Panc1 (cell line): ENCODE data around the gene SHROOM3. TPM values are rescaled to one million over a fixed set of nuclear protein-coding genes. Genes with fewer than 3 reads are reported as not detected.

ENCODE experiments used
- ATAC-seq: fragments of 200-7000 bp; cut with Tn5 transposase; 2 replicates; pipeline ENCODE4 v1.9.1; 2020; ENCODE audit warnings: mild to moderate bottlenecking, moderate library complexity
- BruUV-seq: library from RNA; stranded (reverse); fragments of 400-500 nt; replicated peaks from 2 replicates; lab custom pipeline; 2021; lab: Mats Ljungman, UMichigan
- CTCF ChIA-PET: fragments of 300-600 bp; sonication (Branson Sonifier 250); formaldehyde crosslinking; loops from one replicate; lab custom pipeline; 2022; ENCODE audit warnings: antibody characterized with exemption; lab: Charles Lee
- POLR2A ChIA-PET: fragments of 300-600 bp; sonication (Branson Sonifier 250); formaldehyde crosslinking; loops from one replicate; lab custom pipeline; 2022; ENCODE audit warnings: antibody characterized with exemption; lab: Charles Lee
- DNase-seq: peaks from one replicate; pipeline ENCODE4 v3.0.0-alpha.2; 2010; ENCODE audit warnings: low read depth, low spot score
- H3K27ac ChIP-seq: 2 replicates; pipeline ENCODE4 v1.5.1; 2011; ENCODE audit warnings: mild to moderate bottlenecking, low read length, inconsistent platforms
- H3K27me3 ChIP-seq: fragments of 200-500 bp; sonication (Bioruptor generic); 2 replicates; pipeline ENCODE4 v1.6.0; 2014; ENCODE audit warnings: low read length, inconsistent platforms; ENCODE audit not compliant: control insufficient read depth, insufficient read depth
- H3K36me3 ChIP-seq: fragments of 200-500 bp; sonication (Bioruptor generic); 2 replicates; pipeline ENCODE4 v1.5.1; 2014; ENCODE audit warnings: inconsistent platforms, mild to moderate bottlenecking, low read length, moderate library complexity; ENCODE audit not compliant: control insufficient read depth, insufficient read depth
- H3K4me1 ChIP-seq: 2 replicates; pipeline ENCODE4 v1.5.1; 2011; ENCODE audit warnings: inconsistent platforms, mild to moderate bottlenecking, low read length, moderate library complexity; ENCODE audit not compliant: control insufficient read depth, insufficient read depth
- H3K4me3 ChIP-seq, 2 experiments: 2 replicates each; pipeline ENCODE4 v1.5.1; 2011 to 2012; ENCODE audit warnings: low read depth in 2 of 2, low read length in 2 of 2, mild to moderate bottlenecking in 2 of 2, inconsistent platforms in 1 of 2, moderate library complexity in 1 of 2
- H3K9me3 ChIP-seq: fragments of 200-500 bp; sonication (Bioruptor generic); 2 replicates; pipeline ENCODE4 v1.5.1; 2014; ENCODE audit warnings: low read depth, mild to moderate bottlenecking, inconsistent platforms, low read length, moderate library complexity; ENCODE audit not compliant: control insufficient read depth, insufficient read depth
- POLR2AphosphoS5 ChIP-seq: IDR thresholded peaks from 2 replicates; pipeline ENCODE4 v1.6.1; 2012; ENCODE audit warnings: mild to moderate bottlenecking, low read depth, low read length, moderate library complexity
- REST ChIP-seq, 2 experiments: IDR thresholded peaks; 2 replicates each; pipeline ENCODE4 v1.6.1; 2011 to 2012; ENCODE audit warnings: low read depth in 2 of 2, control low read depth in 1 of 2, low read length in 1 of 2, mild to moderate bottlenecking in 1 of 2, moderate library complexity in 1 of 2; ENCODE audit not compliant: insufficient read depth in 1 of 2
- SIN3A ChIP-seq: IDR thresholded peaks from 2 replicates; pipeline ENCODE4 v1.6.1; 2012; ENCODE audit warnings: low read depth, mild to moderate bottlenecking, low read length, moderate library complexity, borderline replicate concordance; ENCODE audit not compliant: insufficient read depth
- TCF7L2 ChIP-seq: IDR thresholded peaks from 2 replicates; pipeline ENCODE4 v1.6.1; 2011; ENCODE audit warnings: mild to moderate bottlenecking, low read depth, low read length, inconsistent platforms
- in situ Hi-C: cut with HindIII; loops from 2 replicates; pipeline ENCODE4 v1.10.0; 2016; ENCODE audit warnings: low sequenced_read_pairs, low pct_unique_long_range_greater_than_20kb
- intact Hi-C: fragments of 100-400 bp; cut with micrococcal nuclease; formaldehyde crosslinking; loops from one replicate; pipeline ENCODE4 v1.10.0; 2022; ENCODE audit not compliant: unreplicated experiment
- total RNA-seq: library from RNA; stranded (reverse); gene quantifications from one replicate; pipeline ENCODE4 v1.2.1, GENCODE V29; 2021; ENCODE audit not compliant: unreplicated experiment
- TF ChIP-seq, protein P1 (sequence below): fragments of 450-650 bp; IDR thresholded peaks from 2 replicates; pipeline ENCODE4 v1.5.1; 2017; ENCODE audit warnings: mild to moderate bottlenecking

The SHROOM3 gene
- total RNA-seq, 1 experiment from 2014 or later = 7.2 TPM

DNA sequence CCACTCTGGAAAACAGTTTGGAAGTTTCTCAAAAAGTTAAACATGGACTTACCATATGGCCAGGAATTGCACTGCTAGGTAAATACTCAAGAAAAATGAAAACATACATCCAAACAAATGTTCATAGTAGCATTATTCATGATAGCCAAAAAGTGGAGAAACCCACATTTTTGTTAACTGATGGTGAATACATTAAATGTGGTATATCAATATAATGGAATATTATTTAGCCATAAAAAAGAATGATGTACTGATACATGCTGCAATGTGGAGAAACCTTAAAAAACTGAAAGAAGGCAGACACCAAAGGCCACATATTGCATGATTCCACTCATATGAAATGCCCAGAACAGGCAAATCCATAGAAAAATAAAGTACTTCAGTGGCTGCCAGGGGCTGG is 79.1 kb downstream of the SHROOM3 start:
- ATAC-seq (no peak), DNase-seq (no peak)
- Histone ChIP-seq H3K36me3 (no peaks in the 10 kb centered on the region), H3K4me3 (no peak overlapping the region), H3K4me1 (no peaks in the 10 kb centered on the region), H3K27me3 (no peaks in the 10 kb centered on the region), H3K9me3 (no peaks in the 10 kb centered on the region), H3K27ac (no peak overlapping the region)
- CTCF ChIA-PET = no interaction called here
- intact Hi-C loops = loop anchor here (5.0 kb wide), 1 partner anchor 528 kb away; no protein-coding TSS in a partner anchor
- POLR2A ChIA-PET = no interaction called here
- TF ChIP-seq TCF7L2 = no peak
- TF ChIP-seq POLR2AphosphoS5 = no peak
- no peak for TF ChIP-seq SIN3A
- TF ChIP-seq, protein P1, sequence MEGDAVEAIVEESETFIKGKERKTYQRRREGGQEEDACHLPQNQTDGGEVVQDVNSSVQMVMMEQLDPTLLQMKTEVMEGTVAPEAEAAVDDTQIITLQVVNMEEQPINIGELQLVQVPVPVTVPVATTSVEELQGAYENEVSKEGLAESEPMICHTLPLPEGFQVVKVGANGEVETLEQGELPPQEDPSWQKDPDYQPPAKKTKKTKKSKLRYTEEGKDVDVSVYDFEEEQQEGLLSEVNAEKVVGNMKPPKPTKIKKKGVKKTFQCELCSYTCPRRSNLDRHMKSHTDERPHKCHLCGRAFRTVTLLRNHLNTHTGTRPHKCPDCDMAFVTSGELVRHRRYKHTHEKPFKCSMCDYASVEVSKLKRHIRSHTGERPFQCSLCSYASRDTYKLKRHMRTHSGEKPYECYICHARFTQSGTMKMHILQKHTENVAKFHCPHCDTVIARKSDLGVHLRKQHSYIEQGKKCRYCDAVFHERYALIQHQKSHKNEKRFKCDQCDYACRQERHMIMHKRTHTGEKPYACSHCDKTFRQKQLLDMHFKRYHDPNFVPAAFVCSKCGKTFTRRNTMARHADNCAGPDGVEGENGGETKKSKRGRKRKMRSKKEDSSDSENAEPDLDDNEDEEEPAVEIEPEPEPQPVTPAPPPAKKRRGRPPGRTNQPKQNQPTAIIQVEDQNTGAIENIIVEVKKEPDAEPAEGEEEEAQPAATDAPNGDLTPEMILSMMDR = no peak
- no peak for TF ChIP-seq REST (IDR thresholded peaks at IDR 0.05; ENCODE audit: insufficient read depth in 1 of 2, low read depth in 2 of 2, low read length in 1 of 2)
- BruUV-seq = no TSS peak
- in situ Hi-C loops = no loop called here

DNA sequence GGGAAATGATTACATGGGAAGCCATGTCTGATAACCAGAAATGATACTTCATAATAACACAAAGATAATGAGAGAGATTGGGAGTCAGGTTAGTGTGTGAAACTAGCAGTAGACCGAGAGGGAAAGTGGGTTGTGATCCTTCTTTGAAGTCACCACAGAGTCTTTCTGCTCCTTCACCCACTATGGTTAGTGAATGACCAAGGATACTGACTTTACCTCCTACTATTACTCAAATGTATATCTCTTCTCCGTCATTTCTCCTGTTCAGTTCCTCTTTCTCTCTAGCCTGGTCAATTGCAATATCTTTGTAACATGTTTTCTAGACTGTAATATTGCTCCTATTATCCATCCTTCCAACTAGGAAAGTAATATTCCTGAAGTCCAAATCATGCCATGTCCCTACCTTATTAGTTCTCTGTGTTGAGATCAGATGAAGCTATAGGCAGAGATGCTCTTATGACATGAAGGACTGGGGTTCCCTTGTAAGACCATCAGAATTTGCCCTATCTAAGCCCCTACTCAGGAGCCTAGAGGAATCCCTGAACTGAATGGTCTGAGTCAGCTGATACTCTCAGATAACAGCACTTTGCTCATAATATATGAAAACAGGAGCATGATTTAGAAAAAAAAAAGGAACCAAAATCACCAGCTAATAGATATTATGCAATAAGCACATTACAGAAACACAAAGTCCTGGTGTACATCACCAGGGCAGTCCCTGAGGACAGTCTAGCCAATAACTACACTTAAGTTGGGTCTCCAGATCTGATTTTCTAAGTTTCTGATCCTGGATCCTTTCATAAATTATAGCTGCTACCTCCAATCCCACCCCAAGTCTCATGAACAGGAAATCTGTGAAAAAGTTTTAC is 81.2 kb downstream of the SHROOM3 start:
- ATAC-seq (no peak), DNase-seq (no peak)
- in situ Hi-C loops (no loop called here), intact Hi-C loops (no loop called here)
- Histone ChIP-seq H3K36me3 (no peaks in the 10 kb centered on the region), H3K4me3 (no peak overlapping the region), H3K27me3 (no peaks in the 10 kb centered on the region), H3K27ac (no peak overlapping the region), H3K9me3 (no peaks in the 10 kb centered on the region), H3K4me1 (no peaks in the 10 kb centered on the region)
- TF ChIP-seq TCF7L2 = no peak
- TF ChIP-seq SIN3A = no peak
- TF ChIP-seq POLR2AphosphoS5 = no peak
- TF ChIP-seq, protein P1 = no peak
- TF ChIP-seq REST (IDR thresholded peaks at IDR 0.05; ENCODE audit: insufficient read depth in 1 of 2, low read depth in 2 of 2, low read length in 1 of 2) = no peak
- BruUV-seq = no TSS peak
- ChIA-PET POLR2A (no interaction called here), CTCF (no interaction called here)
